ENCODE data around the gene KRT80.

DNA sequence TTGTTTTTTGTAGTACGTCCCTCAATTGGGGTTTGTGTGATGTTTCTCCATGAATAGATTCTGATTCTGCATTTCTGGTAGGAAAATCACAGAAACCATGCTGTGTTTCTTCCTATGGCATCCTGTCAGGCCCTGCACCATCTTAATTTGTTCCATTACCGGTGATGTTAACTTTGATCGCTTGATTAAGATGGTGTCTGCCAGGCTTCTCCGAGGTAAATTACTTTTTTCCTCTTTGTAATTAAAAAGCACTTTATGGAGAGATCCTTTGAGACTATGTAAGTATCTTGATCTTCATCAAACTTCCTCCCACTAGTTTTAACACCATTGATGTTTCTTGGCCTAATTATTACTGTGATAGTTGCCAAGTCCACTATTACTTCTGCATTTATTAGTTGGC, 26.2 kb upstream of the KRT80 start:
- TF ChIP-seq, protein P1, sequence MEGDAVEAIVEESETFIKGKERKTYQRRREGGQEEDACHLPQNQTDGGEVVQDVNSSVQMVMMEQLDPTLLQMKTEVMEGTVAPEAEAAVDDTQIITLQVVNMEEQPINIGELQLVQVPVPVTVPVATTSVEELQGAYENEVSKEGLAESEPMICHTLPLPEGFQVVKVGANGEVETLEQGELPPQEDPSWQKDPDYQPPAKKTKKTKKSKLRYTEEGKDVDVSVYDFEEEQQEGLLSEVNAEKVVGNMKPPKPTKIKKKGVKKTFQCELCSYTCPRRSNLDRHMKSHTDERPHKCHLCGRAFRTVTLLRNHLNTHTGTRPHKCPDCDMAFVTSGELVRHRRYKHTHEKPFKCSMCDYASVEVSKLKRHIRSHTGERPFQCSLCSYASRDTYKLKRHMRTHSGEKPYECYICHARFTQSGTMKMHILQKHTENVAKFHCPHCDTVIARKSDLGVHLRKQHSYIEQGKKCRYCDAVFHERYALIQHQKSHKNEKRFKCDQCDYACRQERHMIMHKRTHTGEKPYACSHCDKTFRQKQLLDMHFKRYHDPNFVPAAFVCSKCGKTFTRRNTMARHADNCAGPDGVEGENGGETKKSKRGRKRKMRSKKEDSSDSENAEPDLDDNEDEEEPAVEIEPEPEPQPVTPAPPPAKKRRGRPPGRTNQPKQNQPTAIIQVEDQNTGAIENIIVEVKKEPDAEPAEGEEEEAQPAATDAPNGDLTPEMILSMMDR (IDR thresholded peaks at IDR 0.05), result no peak
- no peak for TF ChIP-seq MAX (IDR thresholded peaks at IDR 0.05)
